Amniotic stem cell (primary cell): Measurements from ENCODE around the gene PRPF19.

Experiments used
- DNase-seq: peaks from one replicate; lab custom pipeline; 2025; lab: John Stamatoyannopoulos, UW

PRPF19 gene

GRCh38 chr11:60906132-60906972 is at the start of gene PRPF19:
PRPF19 (minus strand) TSS chr11:60906585; CDS start chr11:60906382, 203 bp downstream.
- DNase-seq: peak; percentile 97

GRCh38 chr11:60955571-60955970 is 49.2 kb upstream of the PRPF19 start:
- DNase-seq: no peak

- DNase-seq: no peak
Observed at GRCh38 chr11:60954421-60954820, 48.0 kb upstream of the PRPF19 start.

GRCh38 chr11:60953781-60954180 is 47.4 kb upstream of the PRPF19 start:
- no peak for DNase-seq

GRCh38 chr11:60952742-60953170 is 46.4 kb upstream of the PRPF19 start:
- no peak for DNase-seq

GRCh38 chr11:60951904-60952741 is 45.7 kb upstream of the PRPF19 start, which contains the start of gene SLC15A3:
SLC15A3 (minus strand) TSS chr11:60952176; CDS start chr11:60951551, 625 bp downstream.
- no peak for DNase-seq

GRCh38 chr11:60951606-60951903 is 45.2 kb upstream of the PRPF19 start:
- DNase-seq: no peak

GRCh38 chr11:60950933-60951605 is 44.7 kb upstream of the PRPF19 start:
- no peak for DNase-seq

- DNase-seq: no peak
Observed at GRCh38 chr11:60950024-60950423, 43.6 kb upstream of the PRPF19 start.

GRCh38 chr11:60948250-60948649 is 41.9 kb upstream of the PRPF19 start:
- DNase-seq: no peak

GRCh38 chr11:60947700-60948099 is 41.3 kb upstream of the PRPF19 start:
- DNase-seq: no peak

GRCh38 chr11:60946601-60947264 is 40.3 kb upstream of the PRPF19 start:
- no peak for DNase-seq

- DNase-seq: no peak
Observed at GRCh38 chr11:60945295-60945667, 38.9 kb upstream of the PRPF19 start.

GRCh38 chr11:60944490-60945294 is 38.3 kb upstream of the PRPF19 start:
- DNase-seq: no peak

GRCh38 chr11:60942970-60943565 is 36.7 kb upstream of the PRPF19 start:
- DNase-seq: no peak

GRCh38 chr11:60942219-60942618 is 35.8 kb upstream of the PRPF19 start:
- no peak for DNase-seq

GRCh38 chr11:60941371-60942119 is 35.2 kb upstream of the PRPF19 start:
- DNase-seq: no peak

GRCh38 chr11:60939855-60940254 is 33.5 kb upstream of the PRPF19 start:
- no peak for DNase-seq

GRCh38 chr11:60939301-60939700 is 32.9 kb upstream of the PRPF19 start:
- DNase-seq: no peak

GRCh38 chr11:60938500-60938899 is 32.1 kb upstream of the PRPF19 start:
- no peak for DNase-seq
